Measurements from ENCODE around the gene SEPTIN12.

- TF ChIP-seq POLR2A (IDR thresholded peaks at IDR 0.05) (no peak), CTCF (IDR thresholded peaks at IDR 0.05) (no peak)
Measured at GRCh38 chr16:4746991-4747574, 41.1 kb downstream of the SEPTIN12 start.

Measured in thyroid gland (tissue), 4 donors.